ENCODE data around the gene UBXN10. TPM values are rescaled to one million over a fixed set of nuclear protein-coding genes. Genes with fewer than 3 reads are reported as not detected.

The UBXN10 gene
- total and polyA plus RNA-seq, 2 of the 4 experiments (the other 2 are of a cell fraction) = not detected

- Histone ChIP-seq H3K79me1 (ENCODE audit: low read depth in 1 of 2, low read length in 2 of 2) (no peaks in the 10 kb centered on the region), H3K27ac (ENCODE audit: insufficient read depth, low read length) (no peak overlapping the region), H3K23ac (ENCODE audit: low read depth, low read length) (no peak overlapping the region), H3K27me3 (ENCODE audit: control insufficient read depth, insufficient read depth, low read length) (peaks cover 8% of the 10 kb centered on the region), H3K4me2 (ENCODE audit: low read depth, low read length) (no peak overlapping the region), H2BK5ac (ENCODE audit: low read depth, low read length, poor library complexity, severe bottlenecking) (no peak overlapping the region), H3K36me3 (ENCODE audit: control insufficient read depth, insufficient read depth, low read length) (no peaks in the 10 kb centered on the region), H4K5ac (ENCODE audit: low read depth, low read length) (no peak overlapping the region), H4K20me1 (ENCODE audit: insufficient read depth, low read length) (no peaks in the 10 kb centered on the region), H3K56ac (ENCODE audit: extremely low read depth, insufficient read depth, low read length) (no peak overlapping the region), H3K9ac (ENCODE audit: low read depth, low read length) (no peak overlapping the region), H3K9me3 (ENCODE audit: control insufficient read depth, insufficient read depth, low read length) (no peaks in the 10 kb centered on the region), H2BK20ac (ENCODE audit: low read depth, low read length) (no peak overlapping the region), H4K91ac (ENCODE audit: insufficient read depth, low read depth, low read length) (no peak overlapping the region), H4K8ac (ENCODE audit: low read depth in 2 of 2, low read length in 2 of 2) (no peak overlapping the region), H3K4me3 (ENCODE audit: insufficient read depth, low read depth, low read length) (no peak overlapping the region), H3K4ac (ENCODE audit: low read depth, low read length) (no peak overlapping the region), H2BK15ac (ENCODE audit: low read depth, low read length) (no peak overlapping the region), H2BK120ac (ENCODE audit: low read depth, low read length) (no peak overlapping the region), H3K14ac (replicated peaks; ENCODE audit: low read depth, low read length) (no peak overlapping the region), H3K18ac (ENCODE audit: low read depth, low read length) (no peak overlapping the region), H3K4me1 (ENCODE audit: control insufficient read depth, insufficient read depth, low read length) (no peaks in the 10 kb centered on the region), H3K9me1 (ENCODE audit: insufficient read depth, low read length) (0 out of 2 replicates have a peak, but pooled peaks cover 3% of the 10 kb centered on the region), H2AK9ac (replicated peaks; ENCODE audit: low read depth, low read length, poor library complexity) (no peak overlapping the region), H2AK5ac (ENCODE audit: low read depth, low read length) (no peak overlapping the region), H2AFZ (replicated peaks; ENCODE audit: low read length, poor library complexity) (no peak overlapping the region)
- in situ Hi-C loops (cut with MboI; ENCODE audit: low sequenced_read_pairs) (no loop called here), dilution Hi-C loops (cut with HindIII; ENCODE audit: low sequenced_read_pairs, unreplicated experiment) (no loop called here), intact Hi-C loops (cut with micrococcal nuclease) (no loop called here)
- no peak for DNase-seq
- no peak for ATAC-seq (ENCODE audit: low read depth)
- no peak for TF ChIP-seq FOS (IDR thresholded peaks at IDR 0.05; ENCODE audit: low read depth, low read length)
- TF ChIP-seq MAFK (IDR thresholded peaks at IDR 0.05; ENCODE audit: low read depth, low read length) = no peak
- TF ChIP-seq SMC3 (IDR thresholded peaks at IDR 0.05; ENCODE audit: low read depth, low read length) = no peak
- TF ChIP-seq RCOR1 (IDR thresholded peaks at IDR 0.05; ENCODE audit: insufficient replicate concordance, low read length) = no peak
- no peak for TF ChIP-seq ELK1 (IDR thresholded peaks at IDR 0.05; ENCODE audit: borderline replicate concordance, low read depth, low read length)
- no peak for TF ChIP-seq USF2 (IDR thresholded peaks at IDR 0.05; ENCODE audit: low read depth, low read length)
- TF ChIP-seq RAD21 (IDR thresholded peaks at IDR 0.05; ENCODE audit: low read length) = no peak
- TF ChIP-seq CEBPB (IDR thresholded peaks at IDR 0.05; ENCODE audit: low read depth, low read length) = no peak
- no peak for TF ChIP-seq RFX5 (IDR thresholded peaks at IDR 0.05; ENCODE audit: low read depth, low read length)
- TF ChIP-seq CTCF (conservative IDR thresholded peaks at IDR 0.05; ENCODE audit: low read depth, low read length) = no peak
- no CpG with 5 or more reads among the region's 1 CpG for WGBS, 2 experiments (ENCODE audit: extremely low coverage in 2 of 2, insufficient read length in 1 of 2)
- no TSS peak for BruUV-seq (replicated peaks)
- ChIA-PET POLR2A (ENCODE audit: unreplicated experiment) (no interaction called here), CTCF (no interaction called here)
Measured at GRCh38 chr1:20137604-20138003, 48.3 kb upstream of the UBXN10 start.

All from IMR-90 (cell line).